NB4 (cell line): Measurements from ENCODE around the gene FAM83C.
"Not testable (repeated sequence)": the region's sequence is repeated elsewhere in the genome, so short reads cannot be mapped to it uniquely, and the experiment has no call there.

ENCODE experiments used
- DNase-seq: peaks from one replicate; pipeline ENCODE4 v3.0.0; 2010; ENCODE audit warnings: low read depth
- H3K4me3 ChIP-seq: one replicate; pipeline ENCODE4 v1.5.1; 2011; ENCODE audit warnings: mild to moderate bottlenecking, low read depth, low read length, moderate library complexity
- MYC ChIP-seq: IDR thresholded peaks from 2 replicates; pipeline ENCODE4 v1.6.1; 2011; ENCODE audit warnings: low read depth, low read length
- POLR2A ChIP-seq: IDR thresholded peaks from 2 replicates; pipeline ENCODE4 v1.6.1; 2011; ENCODE audit warnings: mild to moderate bottlenecking; ENCODE audit not compliant: insufficient read length; ENCODE audit errors: extremely low read depth
- TF ChIP-seq, protein P1 (sequence below): IDR thresholded peaks from one replicate; pipeline ENCODE4 v1.5.1; 2012; ENCODE audit warnings: low read depth, low read length
- TF ChIP-seq, protein P2 (sequence below): IDR thresholded peaks from 2 replicates; pipeline ENCODE4 v1.6.1; 2011; ENCODE audit warnings: low read depth, low read length

Gene FAM83C

DNA sequence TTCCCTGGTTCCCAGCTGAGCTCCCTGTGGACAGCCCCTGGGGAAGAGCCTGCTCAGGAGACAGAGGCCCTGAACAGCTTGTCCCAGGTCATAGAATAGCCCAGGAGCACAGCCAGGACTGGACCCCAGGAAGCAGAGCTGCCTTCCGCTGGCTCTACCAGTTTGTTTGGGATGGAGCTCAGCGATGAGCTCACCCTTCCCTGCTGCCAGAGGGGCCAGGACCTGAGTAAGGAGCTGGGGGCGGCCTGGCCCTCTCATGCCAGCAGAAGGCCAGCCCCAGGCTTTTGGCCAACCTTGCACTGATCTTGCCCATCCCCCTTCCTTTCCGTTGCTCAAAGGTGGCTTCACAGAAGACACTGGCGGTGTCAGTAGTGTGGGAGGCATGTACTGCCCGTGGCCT is 31.8 kb downstream of the FAM83C start:
- H3K4me3 ChIP-seq, result no peak overlapping the region
- DNase-seq, result no peak
- TF ChIP-seq MYC, result no peak
- TF ChIP-seq, protein P1, sequence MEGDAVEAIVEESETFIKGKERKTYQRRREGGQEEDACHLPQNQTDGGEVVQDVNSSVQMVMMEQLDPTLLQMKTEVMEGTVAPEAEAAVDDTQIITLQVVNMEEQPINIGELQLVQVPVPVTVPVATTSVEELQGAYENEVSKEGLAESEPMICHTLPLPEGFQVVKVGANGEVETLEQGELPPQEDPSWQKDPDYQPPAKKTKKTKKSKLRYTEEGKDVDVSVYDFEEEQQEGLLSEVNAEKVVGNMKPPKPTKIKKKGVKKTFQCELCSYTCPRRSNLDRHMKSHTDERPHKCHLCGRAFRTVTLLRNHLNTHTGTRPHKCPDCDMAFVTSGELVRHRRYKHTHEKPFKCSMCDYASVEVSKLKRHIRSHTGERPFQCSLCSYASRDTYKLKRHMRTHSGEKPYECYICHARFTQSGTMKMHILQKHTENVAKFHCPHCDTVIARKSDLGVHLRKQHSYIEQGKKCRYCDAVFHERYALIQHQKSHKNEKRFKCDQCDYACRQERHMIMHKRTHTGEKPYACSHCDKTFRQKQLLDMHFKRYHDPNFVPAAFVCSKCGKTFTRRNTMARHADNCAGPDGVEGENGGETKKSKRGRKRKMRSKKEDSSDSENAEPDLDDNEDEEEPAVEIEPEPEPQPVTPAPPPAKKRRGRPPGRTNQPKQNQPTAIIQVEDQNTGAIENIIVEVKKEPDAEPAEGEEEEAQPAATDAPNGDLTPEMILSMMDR, result no peak
- TF ChIP-seq, protein P2, sequence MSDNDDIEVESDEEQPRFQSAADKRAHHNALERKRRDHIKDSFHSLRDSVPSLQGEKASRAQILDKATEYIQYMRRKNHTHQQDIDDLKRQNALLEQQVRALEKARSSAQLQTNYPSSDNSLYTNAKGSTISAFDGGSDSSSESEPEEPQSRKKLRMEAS, result no peak
- TF ChIP-seq POLR2A, result no peak

DNA sequence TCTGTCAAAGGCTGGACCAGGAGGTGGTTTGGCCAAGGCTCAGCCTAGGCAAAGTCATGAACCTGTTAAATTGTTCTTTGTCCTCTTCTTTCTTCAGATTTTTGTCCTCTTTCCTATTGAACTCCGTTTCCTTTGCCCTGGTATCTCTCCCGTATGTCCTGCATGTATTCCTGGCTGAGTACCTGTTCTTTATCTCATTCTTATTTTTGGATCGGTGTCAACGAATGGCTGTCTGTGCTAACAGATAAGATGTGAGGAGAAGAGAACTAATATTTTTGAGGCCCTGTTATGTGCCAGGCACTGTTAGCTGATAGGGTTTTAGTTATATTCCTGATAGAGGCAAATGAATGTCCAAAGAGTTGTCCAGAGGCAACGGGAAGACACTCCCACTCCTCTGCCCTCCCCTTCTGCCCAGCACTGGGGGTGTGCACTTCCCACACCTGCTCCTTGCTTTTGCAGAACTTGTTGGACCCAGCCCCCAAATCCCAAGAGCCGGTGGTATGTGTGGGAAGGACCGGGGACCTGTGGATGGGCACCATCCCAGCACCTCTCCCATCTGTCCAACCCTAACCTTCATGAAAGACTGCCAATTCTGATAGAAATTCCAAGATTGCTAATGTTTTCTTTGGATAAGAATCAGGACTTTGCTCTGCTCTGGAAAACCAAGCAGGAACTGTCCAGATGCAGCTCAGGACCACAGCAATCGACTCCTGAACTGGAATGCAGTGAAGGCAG is 34.9 kb downstream of the FAM83C start:
- TF ChIP-seq, protein P1, result no peak
- H3K4me3 ChIP-seq, result no peak overlapping the region
- no peak for DNase-seq

DNA sequence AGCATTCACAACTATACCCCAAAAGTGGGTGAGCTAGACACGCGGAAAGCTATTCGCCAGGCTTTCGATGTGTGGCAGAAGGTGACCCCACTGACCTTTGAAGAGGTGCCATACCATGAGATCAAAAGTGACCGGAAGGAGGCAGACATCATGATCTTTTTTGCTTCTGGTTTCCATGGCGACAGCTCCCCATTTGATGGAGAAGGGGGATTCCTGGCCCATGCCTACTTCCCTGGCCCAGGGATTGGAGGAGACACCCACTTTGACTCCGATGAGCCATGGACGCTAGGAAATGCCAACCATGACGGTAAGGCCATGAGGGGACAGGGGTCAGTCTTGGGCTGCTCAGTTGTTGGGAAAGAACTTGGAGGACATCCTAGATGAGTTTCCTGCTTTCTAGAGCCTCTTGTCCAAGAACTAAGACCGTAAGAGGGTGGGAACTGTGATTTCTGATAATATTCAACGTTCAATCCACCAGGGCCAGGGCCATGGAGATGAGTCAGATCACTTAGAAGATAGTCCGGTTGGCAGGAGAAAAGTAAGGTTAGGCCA is 37.7 kb downstream of the FAM83C start:
- TF ChIP-seq, protein P1, result no peak
- TF ChIP-seq POLR2A (no peak), MYC (no peak)
- TF ChIP-seq, protein P2, result no peak
- no peak overlapping the region for H3K4me3 ChIP-seq
- DNase-seq, result no peak

DNA sequence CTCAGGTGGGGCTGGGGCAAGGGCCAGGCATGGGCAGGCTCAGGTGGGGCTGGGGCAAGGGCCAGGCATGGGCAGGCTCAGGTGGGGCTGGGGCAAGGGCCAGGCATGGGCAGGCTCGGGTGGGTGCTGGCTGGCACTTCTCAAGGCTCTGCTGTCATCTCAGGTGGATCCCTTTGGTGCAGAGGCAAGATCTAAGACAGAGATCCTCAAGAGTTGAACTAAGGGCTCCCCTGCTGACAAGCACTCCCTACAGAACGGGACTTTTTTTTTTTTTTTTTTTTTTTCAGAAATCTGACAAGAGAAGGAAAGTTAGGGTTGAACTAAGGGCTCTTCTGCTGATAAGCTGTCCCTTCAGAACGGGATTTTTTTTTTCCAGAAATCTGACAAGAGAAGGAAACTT is 39.2 kb downstream of the FAM83C start:
- no peak overlapping the region for H3K4me3 ChIP-seq
- DNase-seq, result no peak
- no peak for TF ChIP-seq POLR2A
- TF ChIP-seq, protein P1, result no peak

DNA sequence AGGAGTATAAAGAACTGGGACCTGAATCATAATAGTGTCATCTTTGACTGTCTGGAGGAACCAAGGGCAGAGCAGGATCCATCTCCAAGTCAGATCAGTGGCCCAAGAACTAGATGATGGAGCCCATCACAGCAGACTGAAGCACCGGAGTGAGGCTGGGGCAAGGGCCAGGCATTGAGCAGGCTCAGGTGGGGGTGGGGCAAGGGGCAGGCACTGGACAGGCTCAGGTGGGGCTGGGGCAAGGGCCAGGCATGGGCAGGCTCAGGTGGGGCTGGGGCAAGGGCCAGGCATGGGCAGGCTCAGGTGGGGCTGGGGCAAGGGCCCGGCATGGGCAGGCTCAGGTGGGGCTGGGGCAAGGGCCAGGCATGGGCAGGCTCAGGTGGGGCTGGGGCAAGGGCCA is 39.6 kb downstream of the FAM83C start:
- H3K4me3 ChIP-seq, result not testable (repeated sequence)

DNA sequence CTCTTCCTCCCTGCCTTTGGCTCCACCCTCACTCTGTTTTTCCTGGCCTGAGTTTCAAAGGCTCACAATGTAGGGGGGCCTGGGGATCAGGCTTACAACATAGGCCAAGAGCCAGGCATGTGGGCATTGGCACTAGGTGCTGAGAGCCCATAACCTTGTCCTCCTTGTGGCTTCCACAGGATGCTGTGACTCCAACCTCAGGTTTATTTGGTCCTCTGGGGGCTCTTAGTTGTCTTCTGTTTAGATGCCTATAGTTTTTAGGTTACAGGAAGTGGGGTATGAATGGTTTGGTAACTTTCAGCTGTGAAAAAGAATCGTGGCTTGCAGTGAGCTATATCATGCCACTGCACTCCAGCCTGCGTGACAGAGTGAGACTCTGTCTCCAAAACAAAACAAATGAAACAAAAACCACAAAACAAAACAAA is 40.2 kb downstream of the FAM83C start:
- no peak overlapping the region for H3K4me3 ChIP-seq
- TF ChIP-seq MYC (no peak), POLR2A (no peak)
- TF ChIP-seq, protein P2, result no peak
- DNase-seq, result peak; percentile 37

More for the DNA sequence above, 39.6 kb downstream of the FAM83C start:
- not testable (repeated sequence) for DNase-seq

DNA sequence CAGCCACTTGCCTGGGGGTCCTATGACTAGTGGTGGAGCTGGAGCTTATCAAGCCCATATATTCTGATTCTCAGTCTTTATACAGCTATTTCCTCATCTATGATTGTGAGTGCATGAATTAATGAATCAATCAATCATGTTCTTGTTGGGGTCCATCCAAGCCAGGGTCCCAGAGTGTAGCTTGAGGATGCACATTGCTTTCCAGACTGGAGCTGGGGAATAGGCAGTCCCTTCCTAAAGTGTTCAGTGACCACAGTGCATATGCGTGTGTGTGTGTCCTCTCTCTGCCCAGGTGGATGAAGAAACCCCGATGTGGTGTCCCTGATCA is 40.6 kb downstream of the FAM83C start:
- TF ChIP-seq POLR2A (no peak), MYC (no peak)
- TF ChIP-seq, protein P2, result no peak
- TF ChIP-seq, protein P1, result no peak
- H3K4me3 ChIP-seq, result no peak overlapping the region
- DNase-seq, result no peak
